Mammary epithelial cell (primary cell): Measurements from ENCODE around the gene GLCCI1.

Source experiments
- CTCF ChIP-seq, 2 donors: IDR thresholded peaks in 1 of 2; conservative IDR thresholded peaks in 1 of 2; 2 replicates each; pipeline ENCODE4 v1.5.1; 2011 to 2012; ENCODE audit warnings: inconsistent platforms in 2 of 2, low read length in 2 of 2, mild to moderate bottlenecking in 2 of 2, control low read depth in 1 of 2, low read depth in 1 of 2; ENCODE audit not compliant: insufficient read depth in 1 of 2; ENCODE audit errors: extremely low read depth in 1 of 2
- EZH2 ChIP-seq: IDR thresholded peaks from 2 replicates; pipeline ENCODE4 v1.6.1; 2012; ENCODE audit warnings: low read length, inconsistent platforms, borderline replicate concordance

- TF ChIP-seq CTCF (conservative IDR thresholded peaks at IDR 0.05 in 1 of 2, IDR thresholded peaks at IDR 0.05 in 1 of 2; ENCODE audit: extremely low read depth in 1 of 2, insufficient read depth in 1 of 2, low read depth in 1 of 2, low read length in 2 of 2) (no peak), EZH2 (no peak)
Observed at GRCh38 chr7:7933915-7934526, 34.6 kb upstream of the GLCCI1 start.
